Measurements from ENCODE around the gene EPS8.

GRCh38 chr12:15600223-15600935 is 188.8 kb downstream of the EPS8 start:
- TF ChIP-seq, protein P1, sequence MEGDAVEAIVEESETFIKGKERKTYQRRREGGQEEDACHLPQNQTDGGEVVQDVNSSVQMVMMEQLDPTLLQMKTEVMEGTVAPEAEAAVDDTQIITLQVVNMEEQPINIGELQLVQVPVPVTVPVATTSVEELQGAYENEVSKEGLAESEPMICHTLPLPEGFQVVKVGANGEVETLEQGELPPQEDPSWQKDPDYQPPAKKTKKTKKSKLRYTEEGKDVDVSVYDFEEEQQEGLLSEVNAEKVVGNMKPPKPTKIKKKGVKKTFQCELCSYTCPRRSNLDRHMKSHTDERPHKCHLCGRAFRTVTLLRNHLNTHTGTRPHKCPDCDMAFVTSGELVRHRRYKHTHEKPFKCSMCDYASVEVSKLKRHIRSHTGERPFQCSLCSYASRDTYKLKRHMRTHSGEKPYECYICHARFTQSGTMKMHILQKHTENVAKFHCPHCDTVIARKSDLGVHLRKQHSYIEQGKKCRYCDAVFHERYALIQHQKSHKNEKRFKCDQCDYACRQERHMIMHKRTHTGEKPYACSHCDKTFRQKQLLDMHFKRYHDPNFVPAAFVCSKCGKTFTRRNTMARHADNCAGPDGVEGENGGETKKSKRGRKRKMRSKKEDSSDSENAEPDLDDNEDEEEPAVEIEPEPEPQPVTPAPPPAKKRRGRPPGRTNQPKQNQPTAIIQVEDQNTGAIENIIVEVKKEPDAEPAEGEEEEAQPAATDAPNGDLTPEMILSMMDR (IDR thresholded peaks at IDR 0.05) = no peak
- no peak for TF ChIP-seq POLR2A (IDR thresholded peaks at IDR 0.05)
